GM19324 (cell line): ENCODE data around the gene SMARCC2.
"Not testable (repeated sequence)": the region's sequence is repeated elsewhere in the genome, so short reads cannot be mapped to it uniquely, and the experiment has no call there.

ENCODE experiments used
- ATAC-seq: cut with Tn5 transposase; IDR thresholded peaks from one replicate; pipeline ENCODE4 v1.9.1; 2021; ENCODE audit warnings: mild to moderate bottlenecking, moderate library complexity; ENCODE audit not compliant: unreplicated experiment, low FRiP score

SMARCC2 gene

GRCh38 chr12:56126732-56127239 lies 62.5 kb downstream of the SMARCC2 start:
- ATAC-seq = no peak

- ATAC-seq = no peak
Observed at GRCh38 chr12:56124133-56124532, 65.2 kb downstream of the SMARCC2 start.

- no peak for ATAC-seq
Observed at GRCh38 chr12:56122637-56123036, 66.6 kb downstream of the SMARCC2 start.

- no peak for ATAC-seq
Observed at GRCh38 chr12:56121204-56121870, 67.9 kb downstream of the SMARCC2 start.

GRCh38 chr12:56120158-56120846 lies 69.0 kb downstream of the SMARCC2 start:
- no peak for ATAC-seq

- no peak for ATAC-seq
Observed at GRCh38 chr12:56119361-56119796, 69.9 kb downstream of the SMARCC2 start.

GRCh38 chr12:56118688-56119357 lies 70.5 kb downstream of the SMARCC2 start:
- no peak for ATAC-seq

GRCh38 chr12:56117778-56118687 lies 71.2 kb downstream of the SMARCC2 start, which contains the start of gene ZC3H10:
Gene ZC3H10, plus strand, starts transcription at chr12:56118266. Its CDS starts 2,297 bp downstream, at chr12:56120563.
- peak; percentile 85 for ATAC-seq

- not testable (repeated sequence) for ATAC-seq
Observed at GRCh38 chr12:56117082-56117706, 72.1 kb downstream of the SMARCC2 start.

- ATAC-seq = peak; percentile 46
Observed at GRCh38 chr12:56116267-56117081, 72.8 kb downstream of the SMARCC2 start, which contains the start of gene RPL41. Gene RPL41, plus strand, starts transcription at chr12:56116633.

GRCh38 chr12:56115329-56115728 lies 74.0 kb downstream of the SMARCC2 start:
- ATAC-seq = no peak

- ATAC-seq = no peak
Observed at GRCh38 chr12:56114084-56114483, 75.2 kb downstream of the SMARCC2 start.
